Measurements from ENCODE around the gene ATF7. TPM values are rescaled to one million over a fixed set of nuclear protein-coding genes. Genes with fewer than 3 reads are reported as not detected.

The ATF7 gene
- total RNA-seq, 4 donors from 2014 or later: 26.7 to 54.9 (median 33.3) TPM

GRCh38 chr12:53667080-53667479, 40.9 kb upstream of the ATF7 start:
- H3K4me3 ChIP-seq: no peak overlapping the region
- WGBS, 2 donors (ENCODE audit: low coverage in 1 of 2): 63 to 95% methylated on average over 2 of the region's 2 CpGs
- peaks cover 0 to 52% (median 7%) of the 10 kb centered on the region in 3 donors for H3K4me1 ChIP-seq
- H3K36me3 ChIP-seq: peaks cover 0 to 97% of the 10 kb centered on the region in 2 donors
- H3K27ac ChIP-seq: peak overlapping the region in 2 of 4 donors; percentile 20 to 57
- no peaks in the 10 kb centered on the region for H3K27me3 ChIP-seq
- TF ChIP-seq POLR2AphosphoS5 (IDR thresholded peaks at IDR 0.05): no peak
- TF ChIP-seq CTCF (IDR thresholded peaks at IDR 0.05): no peak
- TF ChIP-seq EP300 (IDR thresholded peaks at IDR 0.05): no peak
- TF ChIP-seq POLR2A (IDR thresholded peaks at IDR 0.05): no peak
- no peak for ATAC-seq
- no peaks in the 10 kb centered on the region for H3K9me3 ChIP-seq

GRCh38 chr12:53664936-53665335, 38.8 kb upstream of the ATF7 start:
- H3K27ac ChIP-seq: peak overlapping the region; percentile 12 to 69 (median 54)
- TF ChIP-seq POLR2A (IDR thresholded peaks at IDR 0.05): no peak
- TF ChIP-seq CTCF (IDR thresholded peaks at IDR 0.05): no peak
- TF ChIP-seq POLR2AphosphoS5 (IDR thresholded peaks at IDR 0.05): no peak
- TF ChIP-seq EP300 (IDR thresholded peaks at IDR 0.05): no peak
- peaks cover 0 to 76% of the 10 kb centered on the region in 2 donors for H3K36me3 ChIP-seq
- ATAC-seq: no peak
- peaks cover 2 to 42% (median 11%) of the 10 kb centered on the region in 3 donors for H3K4me1 ChIP-seq
- no peaks in the 10 kb centered on the region for H3K27me3 ChIP-seq
- WGBS, 2 donors (ENCODE audit: low coverage in 1 of 2): 14 to 31% methylated on average over 3 to 7 of the region's 7 CpGs
- H3K4me3 ChIP-seq: no peak overlapping the region
- no peaks in the 10 kb centered on the region for H3K9me3 ChIP-seq

- 70 to 79% methylated on average over 4 to 5 of the region's 5 CpGs for WGBS, 2 donors (ENCODE audit: low coverage in 1 of 2)
- Histone ChIP-seq H3K4me3 (no peak overlapping the region), H3K4me1 (peaks cover 4 to 50% (median 16%) of the 10 kb centered on the region in 3 donors), H3K36me3 (peaks cover 0 to 68% of the 10 kb centered on the region in 2 donors), H3K27me3 (no peaks in the 10 kb centered on the region), H3K27ac (peak overlapping the region in 3 of 4 donors; percentile 50 to 69 (median 57)), H3K9me3 (no peaks in the 10 kb centered on the region)
- ATAC-seq: no peak
- TF ChIP-seq CTCF (IDR thresholded peaks at IDR 0.05): no peak
Observed at GRCh38 chr12:53664191-53664590, 38.0 kb upstream of the ATF7 start.

GRCh38 chr12:53660041-53660440, 33.9 kb upstream of the ATF7 start:
- H3K4me1 ChIP-seq: peaks cover 12 to 46% (median 26%) of the 10 kb centered on the region in 3 donors
- ATAC-seq: no peak
- no peak overlapping the region for H3K4me3 ChIP-seq
- whole genome bisulfite sequencing, 2 donors (ENCODE audit: low coverage in 1 of 2): 18 to 25% methylated on average over 4 to 5 of the region's 5 CpGs
- TF ChIP-seq CTCF (IDR thresholded peaks at IDR 0.05) (no peak), EP300 (IDR thresholded peaks at IDR 0.05) (no peak), POLR2A (IDR thresholded peaks at IDR 0.05) (no peak), POLR2AphosphoS5 (IDR thresholded peaks at IDR 0.05) (peak; percentile 19)
- peaks cover 0 to 27% of the 10 kb centered on the region in 2 donors for H3K36me3 ChIP-seq
- no peaks in the 10 kb centered on the region for H3K9me3 ChIP-seq
- no peaks in the 10 kb centered on the region for H3K27me3 ChIP-seq
- H3K27ac ChIP-seq: peak overlapping the region; percentile 85 to 91 (median 88)

GRCh38 chr12:53659571-53659981, 33.4 kb upstream of the ATF7 start:
- Histone ChIP-seq H3K27me3 (no peaks in the 10 kb centered on the region), H3K27ac (peak overlapping the region; percentile 85 to 91 (median 88)), H3K9me3 (no peaks in the 10 kb centered on the region), H3K36me3 (peaks cover 0 to 22% of the 10 kb centered on the region in 2 donors), H3K4me1 (peaks cover 12 to 41% (median 22%) of the 10 kb centered on the region in 3 donors), H3K4me3 (peak overlapping the region; percentile 3 to 14)
- peak; percentile 60 for ATAC-seq
- WGBS, 2 donors (ENCODE audit: low coverage in 1 of 2): 10 to 17% methylated on average over 2 of the region's 2 CpGs
- TF ChIP-seq EP300 (IDR thresholded peaks at IDR 0.05): no peak
- TF ChIP-seq CTCF (IDR thresholded peaks at IDR 0.05): no peak
- TF ChIP-seq POLR2A (IDR thresholded peaks at IDR 0.05): no peak
- TF ChIP-seq POLR2AphosphoS5 (IDR thresholded peaks at IDR 0.05): no peak
